Spleen (tissue), 11 donors: ENCODE results near the gene DISC1. TPM values are rescaled to one million over a fixed set of nuclear protein-coding genes. Genes with fewer than 3 reads are reported as not detected.
A peak's percentile ranks its signal among the peaks of the same experiment; 100 is the strongest.
"Not testable (repeated sequence)": the region's sequence is repeated elsewhere in the genome, so short reads cannot be mapped to it uniquely, and the experiment has no call there.

Experiments used
- DNase-seq: peaks from one replicate; pipeline ENCODE4 v3.0.0-alpha.2; 2020
- H3K27ac ChIP-seq, 8 donors: fragments of 200-600 bp; sonication (generic) in 7 of 8; 1 replicate in 4 of 8; 2 replicates in 4 of 8; pipeline versions ENCODE4 v1.5.0 to v1.8.0; 2016 to 2021; ENCODE audit warnings: inconsistent platforms in 4 of 8, mild to moderate bottlenecking in 4 of 8, moderate library complexity in 1 of 8
- H3K27me3 ChIP-seq, 7 donors: fragments of 200-600 bp; sonication (generic) in 6 of 7; replicated peaks in 1 of 7; 1 replicate in 4 of 7; 2 replicates in 3 of 7; pipeline versions ENCODE4 v1.5.0 to v1.8.0; 2016 to 2021; ENCODE audit warnings: inconsistent platforms in 3 of 7, mild to moderate bottlenecking in 1 of 7
- H3K36me3 ChIP-seq, 6 donors: fragments of 200-600 bp; sonication (generic) in 5 of 6; 1 replicate in 4 of 6; 2 replicates in 2 of 6; pipeline versions ENCODE4 v1.5.0 to v1.8.0; 2016 to 2021; ENCODE audit warnings: inconsistent platforms in 2 of 6
- H3K4me1 ChIP-seq, 6 donors: fragments of 200-600 bp; sonication (generic) in 5 of 6; 1 replicate in 3 of 6; 2 replicates in 3 of 6; pipeline versions ENCODE4 v1.5.0 to v1.8.0; 2016 to 2021; ENCODE audit warnings: inconsistent platforms in 3 of 6
- H3K4me3 ChIP-seq, 8 donors: fragments of 200-600 bp; sonication (generic) in 7 of 8; 1 replicate in 4 of 8; 2 replicates in 4 of 8; pipeline versions ENCODE4 v1.5.0 to v1.8.0; 2016 to 2021; ENCODE audit warnings: inconsistent platforms in 4 of 8, mild to moderate bottlenecking in 4 of 8, moderate library complexity in 2 of 8
- H3K9me3 ChIP-seq, 8 donors: fragments of 200-600 bp; sonication (generic) in 7 of 8; 1 replicate in 4 of 8; 2 replicates in 4 of 8; pipeline versions ENCODE4 v1.5.0 to v1.8.0; 2016 to 2021; ENCODE audit warnings: inconsistent platforms in 4 of 8
- POLR2A ChIP-seq, 3 donors: fragments of 450-650 bp; IDR thresholded peaks; one replicate each; pipeline ENCODE4 v1.5.1; 2017; ENCODE audit warnings: antibody characterized with exemption in 3 of 3, mild to moderate bottlenecking in 1 of 3
- POLR2AphosphoS5 ChIP-seq, 3 donors: sonication (generic); formaldehyde crosslinking; IDR thresholded peaks; one replicate each; pipeline ENCODE4 v1.5.1; 2017; ENCODE audit warnings: antibody characterized with exemption in 3 of 3
- WGBS, 5 donors: extraction: QIAGEN DNeasy Blood & Tissue Kit in 3 of 5; methylation state at CpG; one replicate each; pipeline versions ENCODE4 v1.1.5 to v1.1.7; 2013 to 2018; 5-methylcytosine and 5-hydroxymethylcytosine counted together
- intact Hi-C: fragments of 100-400 bp; cut with DNase I; formaldehyde crosslinking; loops from one replicate; pipeline ENCODE4 v1.15.0; 2023; ENCODE audit warnings: low total_unique reads
- polyA plus RNA-seq, 3 donors: library from polyadenylated mRNA; stranded (reverse); fragments of 200-250 nt; gene quantifications; one replicate each; pipeline ENCODE4 v1.2.1, GENCODE V29; 2013
- total RNA-seq, 7 donors: library from RNA; depleted of rRNA in 3 of 7; stranded (reverse); fragments of >200 nt in 3 of 7; fragmentation: NEBNext Ultra II Directional in 4 of 7; extraction: Animal tissue kit (Norgen Biotek cat#: 25700) in 4 of 7; gene quantifications; one replicate each; pipeline versions ENCODE4 v1.1.0 to v1.2.1, GENCODE V29; 2016 to 2021
- TF ChIP-seq, protein P1 (sequence below), 11 experiments: fragments of 200-600 bp in 7 of 11; fragments of 450-650 bp in 4 of 11; sonication (generic) in 4 of 11; IDR thresholded peaks in 8 of 11; conservative IDR thresholded peaks in 3 of 11; 1 replicate in 7 of 11; 2 replicates in 4 of 11; pipeline versions ENCODE4 v1.4.0 to v1.8.0; 2016 to 2021; ENCODE audit warnings: antibody characterized with exemption in 11 of 11, inconsistent platforms in 4 of 11, mild to moderate bottlenecking in 1 of 11
- donor health status: healthy with polysubstance abuse.
- donor health status: DM: no; HTN: no; CAD: no; lungs with moderate emphysema.
- donor health status: DM: no; HTN: no; CAD: no.
- donor health status: Bipolar disorder and iron deficiency.
- donor health status: healthy.
- donor health status: DM: no; HTN: no; CAD: no.
- donor health status: DM: yes; HTN: yes; CAD: no.

Gene DISC1
- total and polyA plus RNA-seq, 10 donors, result 0.89 to 36.4 (median 24.2) TPM

DNA sequence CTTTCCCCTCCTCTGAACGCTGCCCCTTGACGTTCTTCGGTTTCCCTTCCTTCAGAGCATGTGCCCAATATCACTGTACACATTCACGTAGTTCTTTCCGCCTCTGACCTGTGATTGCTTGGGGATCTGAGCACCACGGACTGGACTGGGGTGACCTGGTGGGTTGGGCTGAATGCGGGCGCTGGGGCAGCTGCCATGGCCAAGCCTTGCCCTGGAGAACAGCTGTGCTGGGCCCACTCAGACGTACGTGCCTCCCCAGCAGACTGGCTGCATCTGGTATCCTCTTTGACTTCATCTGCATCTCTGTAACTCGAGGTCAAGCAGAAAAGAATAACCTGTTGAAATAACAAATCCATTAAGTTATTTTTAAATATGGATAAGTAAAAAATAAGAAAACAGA, 35.1 kb upstream of the DISC1 start:
- no peak overlapping the region for H3K27ac ChIP-seq
- no peaks in the 10 kb centered on the region for H3K36me3 ChIP-seq
- TF ChIP-seq, protein P1, sequence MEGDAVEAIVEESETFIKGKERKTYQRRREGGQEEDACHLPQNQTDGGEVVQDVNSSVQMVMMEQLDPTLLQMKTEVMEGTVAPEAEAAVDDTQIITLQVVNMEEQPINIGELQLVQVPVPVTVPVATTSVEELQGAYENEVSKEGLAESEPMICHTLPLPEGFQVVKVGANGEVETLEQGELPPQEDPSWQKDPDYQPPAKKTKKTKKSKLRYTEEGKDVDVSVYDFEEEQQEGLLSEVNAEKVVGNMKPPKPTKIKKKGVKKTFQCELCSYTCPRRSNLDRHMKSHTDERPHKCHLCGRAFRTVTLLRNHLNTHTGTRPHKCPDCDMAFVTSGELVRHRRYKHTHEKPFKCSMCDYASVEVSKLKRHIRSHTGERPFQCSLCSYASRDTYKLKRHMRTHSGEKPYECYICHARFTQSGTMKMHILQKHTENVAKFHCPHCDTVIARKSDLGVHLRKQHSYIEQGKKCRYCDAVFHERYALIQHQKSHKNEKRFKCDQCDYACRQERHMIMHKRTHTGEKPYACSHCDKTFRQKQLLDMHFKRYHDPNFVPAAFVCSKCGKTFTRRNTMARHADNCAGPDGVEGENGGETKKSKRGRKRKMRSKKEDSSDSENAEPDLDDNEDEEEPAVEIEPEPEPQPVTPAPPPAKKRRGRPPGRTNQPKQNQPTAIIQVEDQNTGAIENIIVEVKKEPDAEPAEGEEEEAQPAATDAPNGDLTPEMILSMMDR (IDR thresholded peaks at IDR 0.05 in 8 of 11, conservative IDR thresholded peaks at IDR 0.05 in 3 of 11), result peak in 1 of 11 experiments; percentile 11
- TF ChIP-seq POLR2A (IDR thresholded peaks at IDR 0.05) (no peak), POLR2AphosphoS5 (IDR thresholded peaks at IDR 0.05) (no peak)
- intact Hi-C loops, result loop anchor here (5.0 kb wide), 1 partner anchor 229 kb away; no protein-coding TSS in a partner anchor
- peaks cover 0 to 24% (median 13%) of the 10 kb centered on the region in 6 donors for H3K4me1 ChIP-seq
- no peak overlapping the region for H3K4me3 ChIP-seq
- H3K9me3 ChIP-seq, result no peaks in the 10 kb centered on the region
- H3K27me3 ChIP-seq, result no peaks in the 10 kb centered on the region
- 81 to 86% (median 82%) methylated on average over 11 of the region's 11 CpGs for WGBS, 5 donors
- DNase-seq, result no peak

DNA sequence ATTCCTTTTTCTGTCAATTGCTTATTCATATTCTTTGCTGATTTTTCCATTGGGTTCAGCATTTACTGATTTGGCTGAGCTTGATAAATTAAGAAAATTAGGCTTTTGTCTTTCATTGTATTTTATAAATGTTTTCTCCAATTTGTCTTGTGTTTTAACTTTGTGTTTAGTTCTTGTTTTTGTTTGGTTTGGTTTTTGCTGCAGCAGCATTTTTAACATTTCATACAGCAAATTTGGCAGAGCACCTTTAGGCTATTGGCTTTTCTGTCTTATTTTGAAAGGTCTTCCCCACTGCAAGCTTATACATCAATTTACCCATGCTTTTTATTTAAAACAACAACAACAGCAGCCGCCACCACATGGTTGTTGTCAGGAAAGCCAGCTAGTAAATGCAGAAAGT, 33.8 kb upstream of the DISC1 start:
- WGBS, 5 donors, result 65 to 97% (median 84%) methylated on average over 1 of the region's 1 CpG
- no peak overlapping the region for H3K4me3 ChIP-seq
- intact Hi-C loops, result loop anchor here (5.0 kb wide), 1 partner anchor 231 kb away; no protein-coding TSS in a partner anchor

DNA sequence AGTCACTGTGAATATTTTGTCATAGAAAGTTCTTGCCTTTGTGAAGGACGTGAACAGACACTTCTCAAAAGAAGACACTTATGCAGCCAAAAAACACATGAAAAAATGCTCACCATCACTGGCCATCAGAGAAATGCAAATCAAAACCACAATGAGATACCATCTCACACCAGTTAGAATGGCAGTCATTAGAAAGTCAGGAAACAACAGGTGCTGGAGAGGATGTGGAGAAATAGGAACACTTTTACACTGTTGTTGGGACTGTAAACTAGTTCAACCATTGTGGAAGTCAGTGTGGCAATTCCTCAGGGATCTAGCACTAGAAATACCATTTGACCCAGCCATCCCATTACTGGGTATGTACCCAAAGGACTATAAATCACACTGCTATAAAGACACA, 33.3 kb upstream of the DISC1 start:
- H3K27ac ChIP-seq, H3K9me3 ChIP-seq, H3K36me3 ChIP-seq, H3K27me3 ChIP-seq, DNase-seq, H3K4me3 ChIP-seq: not testable (repeated sequence)
- peaks cover 0 to 24% (median 15%) of the 10 kb centered on the region in 6 donors for H3K4me1 ChIP-seq
- WGBS, 5 donors, result 83 to 92% (median 86%) methylated on average over 1 of the region's 1 CpG
- intact Hi-C loops, result loop anchor here (5.0 kb wide), 1 partner anchor 231 kb away; no protein-coding TSS in a partner anchor

More for the DNA sequence above, 33.8 kb upstream of the DISC1 start:
- TF ChIP-seq POLR2A (IDR thresholded peaks at IDR 0.05) (no peak), POLR2AphosphoS5 (IDR thresholded peaks at IDR 0.05) (no peak)
- TF ChIP-seq, protein P1 (IDR thresholded peaks at IDR 0.05 in 8 of 11, conservative IDR thresholded peaks at IDR 0.05 in 3 of 11), result no peak
- no peaks in the 10 kb centered on the region for H3K9me3 ChIP-seq
- DNase-seq, result no peak
- no peak overlapping the region for H3K27ac ChIP-seq
- no peaks in the 10 kb centered on the region for H3K36me3 ChIP-seq
- peaks cover 0 to 24% (median 15%) of the 10 kb centered on the region in 6 donors for H3K4me1 ChIP-seq
- H3K27me3 ChIP-seq, result no peaks in the 10 kb centered on the region

DNA sequence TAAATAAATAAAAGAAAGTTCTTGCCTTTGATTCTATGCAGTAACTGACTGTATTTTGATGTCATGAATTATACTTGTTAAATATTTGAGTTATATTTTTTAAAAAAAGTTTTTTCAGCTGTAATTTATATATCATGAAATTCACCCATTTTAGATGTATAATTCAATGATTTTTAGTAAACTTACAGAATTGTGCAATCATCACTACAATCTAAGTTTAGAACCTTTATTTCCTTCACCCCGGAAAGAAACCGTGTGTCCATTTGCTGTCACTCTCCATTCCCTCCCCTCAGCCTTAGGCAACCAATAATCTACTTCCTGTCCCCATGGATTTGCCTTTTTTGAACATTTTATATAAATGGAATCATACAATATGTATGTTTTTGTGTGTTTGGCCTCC, 32.5 kb upstream of the DISC1 start:
- 23 to 59% (median 56%) methylated on average over 2 of the region's 2 CpGs for WGBS, 5 donors

More for the DNA sequence above, 32.5 kb upstream of the DISC1 start:
- no peak for DNase-seq
- no peaks in the 10 kb centered on the region for H3K9me3 ChIP-seq
- no peak overlapping the region for H3K4me3 ChIP-seq
- no peaks in the 10 kb centered on the region for H3K27me3 ChIP-seq
- H3K36me3 ChIP-seq, result no peaks in the 10 kb centered on the region
- peaks cover 0 to 24% (median 15%) of the 10 kb centered on the region in 6 donors for H3K4me1 ChIP-seq
- H3K27ac ChIP-seq, result no peak overlapping the region
- TF ChIP-seq, protein P1 (IDR thresholded peaks at IDR 0.05 in 8 of 11, conservative IDR thresholded peaks at IDR 0.05 in 3 of 11), result no peak
- no peak for TF ChIP-seq POLR2A (IDR thresholded peaks at IDR 0.05)
- no peak for TF ChIP-seq POLR2AphosphoS5 (IDR thresholded peaks at IDR 0.05)
- intact Hi-C loops, result loop anchor here (5.0 kb wide), 1 partner anchor 232 kb away; no protein-coding TSS in a partner anchor
